ENCODE data around the gene KRT25. TPM values are rescaled to one million over a fixed set of nuclear protein-coding genes. Genes with fewer than 3 reads are reported as not detected.
A peak's percentile ranks its signal among the peaks of the same experiment; 100 is the strongest.

KRT25 gene
- total and polyA plus RNA-seq, 11 donors, result not detected

DNA sequence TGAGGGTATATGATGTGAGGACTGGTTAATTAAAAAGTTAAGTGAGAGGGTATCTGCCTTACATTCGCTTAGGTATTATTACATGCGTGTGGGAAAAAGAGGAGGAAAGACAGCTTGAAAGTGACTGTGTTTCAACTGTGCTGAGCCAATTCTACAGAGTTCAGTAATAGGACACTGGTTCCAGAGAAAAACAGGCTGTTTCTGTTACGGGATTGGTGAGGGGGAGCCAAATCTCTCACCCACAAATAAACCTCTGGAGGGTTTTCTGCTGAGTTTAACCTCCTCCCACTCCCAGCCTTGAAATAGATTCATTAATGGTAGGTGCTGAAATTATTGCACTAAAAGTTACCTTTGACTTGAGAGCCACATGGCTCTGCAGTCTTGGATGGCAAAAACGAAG is 20.8 kb upstream of the KRT25 start:
- no peak for DNase-seq

DNA sequence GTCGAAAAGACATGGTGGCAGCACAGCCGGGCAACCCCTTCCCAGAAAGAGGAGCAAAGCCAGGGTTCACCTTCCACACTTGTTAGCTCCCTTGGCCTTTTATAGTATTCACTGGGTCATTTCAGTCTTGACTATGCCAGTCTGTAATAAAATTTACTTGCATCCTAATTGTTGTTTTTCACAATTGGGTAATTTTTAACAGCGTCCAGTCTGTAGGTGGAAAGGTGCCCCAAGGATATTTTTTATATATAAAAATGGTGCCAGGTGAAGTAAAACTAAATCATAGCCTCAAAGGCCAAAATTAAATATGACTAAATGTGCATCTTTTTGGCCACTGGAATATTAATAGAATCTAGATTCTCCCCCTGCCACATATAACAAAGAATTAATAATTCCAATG is 17.0 kb upstream of the KRT25 start, which contains the start of gene KRT26:
KRT26 (minus strand) TSS at position 101 of the 400 bp plus-strand sequence; CDS start at position 13, 88 bp downstream.
- no peaks in the 10 kb centered on the region for H3K4me1 ChIP-seq
- no peak within 1 kb of the TSS for H3K27ac ChIP-seq
- intact Hi-C loops (cut with DNase I), result no loop called here
- DNase-seq (no peak), ATAC-seq (no peak)
- H3K36me3 ChIP-seq, result no peaks in the 10 kb centered on the region
- no peak within 1 kb of the TSS for H3K4me3 ChIP-seq
- H3K9me3 ChIP-seq, result no peaks in the 10 kb centered on the region
- H3K27me3 ChIP-seq, result peaks cover 0 to 37% (median 3%) of the 10 kb centered on the region in 9 donors
- TF ChIP-seq CTCF (IDR thresholded peaks at IDR 0.05) (no peak), POLR2A (IDR thresholded peaks at IDR 0.05) (no peak)
- 85 to 93% (median 90%) methylated on average over 3 of the region's 3 CpGs for WGBS, 4 donors

More for the DNA sequence above, 20.8 kb upstream of the KRT25 start:
- Histone ChIP-seq H3K4me3 (no peak overlapping the region), H3K27me3 (peaks cover 0 to 58% (median 17%) of the 10 kb centered on the region in 9 donors), H3K9me3 (no peaks in the 10 kb centered on the region), H3K27ac (no peak overlapping the region), H3K36me3 (no peaks in the 10 kb centered on the region), H3K4me1 (no peaks in the 10 kb centered on the region)
- peak in 1 of 4 donors; percentile 47 for ATAC-seq
- TF ChIP-seq POLR2A (IDR thresholded peaks at IDR 0.05) (no peak), CTCF (IDR thresholded peaks at IDR 0.05) (no peak)
- intact Hi-C loops (cut with DNase I), result no loop called here
- WGBS, 4 donors, result 56 to 82% (median 68%) methylated on average over 4 of the region's 4 CpGs

GRCh38 chr17:40765657-40766056 is 10.5 kb upstream of the KRT25 start:
- H3K36me3 ChIP-seq, result no peaks in the 10 kb centered on the region
- H3K27ac ChIP-seq, result no peak overlapping the region
- H3K4me3 ChIP-seq, result no peak overlapping the region
- TF ChIP-seq POLR2A (IDR thresholded peaks at IDR 0.05) (no peak), CTCF (IDR thresholded peaks at IDR 0.05) (no peak)
- WGBS, 4 donors, result 77 to 85% (median 83%) methylated on average over 2 of the region's 2 CpGs
- intact Hi-C loops (cut with DNase I), result no loop called here
- peaks cover 0 to 8% (median 0%) of the 10 kb centered on the region in 9 donors for H3K27me3 ChIP-seq
- DNase-seq, result no peak
- peaks cover 0 to 43% (median 18%) of the 10 kb centered on the region in 12 donors for H3K9me3 ChIP-seq
- no peak for ATAC-seq
- H3K4me1 ChIP-seq, result no peaks in the 10 kb centered on the region

DNA sequence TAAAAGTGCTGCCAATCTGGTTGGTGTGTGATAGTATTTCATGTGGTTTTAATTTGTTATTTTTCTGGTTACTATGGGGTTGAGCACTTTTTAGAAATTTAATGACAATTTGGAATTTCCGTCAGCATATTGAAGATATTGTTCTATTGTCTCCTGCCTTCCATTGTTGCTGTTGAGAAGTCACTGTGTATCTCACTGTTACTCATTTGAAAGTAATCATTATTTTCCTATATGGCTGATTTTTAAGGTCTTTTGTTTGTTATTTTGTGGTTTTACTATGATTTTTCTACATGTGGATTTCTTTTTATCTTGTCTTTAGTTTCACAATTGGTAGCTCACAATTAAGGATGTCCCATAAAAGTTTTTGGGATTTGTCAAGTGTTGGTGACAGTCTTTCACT is 8.6 kb upstream of the KRT25 start:
- H3K4me1 ChIP-seq, result no peaks in the 10 kb centered on the region
- ATAC-seq (no peak), DNase-seq (no peak)
- no peaks in the 10 kb centered on the region for H3K36me3 ChIP-seq
- peaks cover 0 to 61% (median 34%) of the 10 kb centered on the region in 12 donors for H3K9me3 ChIP-seq
- TF ChIP-seq POLR2A (IDR thresholded peaks at IDR 0.05), result no peak
- TF ChIP-seq CTCF (IDR thresholded peaks at IDR 0.05), result no peak
- no peak overlapping the region for H3K4me3 ChIP-seq
- intact Hi-C loops (cut with DNase I), result no loop called here
- H3K27ac ChIP-seq, result no peak overlapping the region
- peaks cover 0 to 7% (median 0%) of the 10 kb centered on the region in 9 donors for H3K27me3 ChIP-seq
- WGBS, 4 donors, result 78 to 92% (median 87%) methylated on average over 1 of the region's 1 CpG
